Middle frontal gyrus (tissue), 1 donor: ENCODE measurements around the gene DENND1A.
"Not testable (repeated sequence)": the region's sequence is repeated elsewhere in the genome, so short reads cannot be mapped to it uniquely, and the experiment has no call there.

Experiments used
- DNase-seq: peaks from one replicate; pipeline ENCODE4 v3.0.0-alpha.2; 2015; ENCODE audit warnings: low spot score; ENCODE audit errors: extremely low spot score

Gene DENND1A

GRCh38 chr9:123739902-123740301, 190.0 kb downstream of the DENND1A start:
- no peak for DNase-seq

DNA sequence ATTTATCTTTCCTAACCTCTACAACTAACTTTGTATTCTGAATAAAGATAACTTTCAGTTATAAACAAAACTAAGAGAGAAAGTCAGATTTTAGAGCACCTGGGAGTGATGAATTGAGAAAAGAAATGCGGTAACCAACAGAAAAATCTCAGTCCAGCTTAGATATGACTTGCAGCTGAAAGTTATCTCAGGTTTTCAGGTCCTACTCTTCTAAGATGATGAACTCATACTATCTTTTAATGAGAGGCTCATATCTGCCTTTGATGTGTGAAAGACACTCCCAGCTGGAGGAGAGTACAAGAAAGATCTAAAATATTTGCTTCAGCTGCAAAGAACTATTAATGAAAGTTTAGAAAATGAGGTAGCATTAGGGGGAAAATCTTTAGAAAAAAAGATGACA, 190.5 kb downstream of the DENND1A start:
- no peak for DNase-seq

DNA sequence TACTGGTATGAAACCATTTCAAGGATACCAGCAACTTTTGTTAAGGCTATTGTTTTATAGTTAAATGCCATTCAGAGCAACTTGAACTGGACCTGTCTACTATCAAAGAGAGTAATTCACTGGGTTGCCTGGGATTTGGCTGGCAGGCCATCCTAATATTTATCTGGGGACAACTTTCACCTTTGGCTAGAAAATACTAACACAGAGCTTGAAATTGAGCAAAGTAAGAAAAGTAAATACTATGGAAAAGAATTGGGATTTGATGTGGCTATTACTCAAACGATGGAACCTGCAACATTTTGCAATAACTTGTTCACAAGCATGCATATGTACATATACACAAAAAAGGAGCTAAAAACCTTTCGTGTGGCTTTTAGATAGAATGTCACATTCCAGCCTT, 191.3 kb downstream of the DENND1A start:
- DNase-seq: no peak

DNA sequence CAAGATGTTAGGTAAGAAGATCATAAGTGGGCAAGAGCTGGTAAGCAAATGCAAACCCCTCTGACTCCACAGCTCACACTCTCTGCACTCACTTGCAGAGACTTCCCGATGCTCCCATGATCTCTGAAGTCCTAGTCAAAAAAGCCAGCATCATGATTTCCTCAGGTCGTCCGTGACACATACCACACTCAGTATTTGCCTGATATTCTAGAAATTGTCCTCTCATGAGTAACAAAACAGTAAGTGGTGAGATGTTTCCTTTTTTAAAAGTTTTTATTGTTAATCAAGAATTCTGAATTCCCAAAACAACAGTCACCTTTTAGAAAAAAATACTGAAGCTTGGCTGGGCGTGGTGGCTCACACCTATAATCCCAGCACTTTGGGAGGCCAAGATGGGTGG, 194.6 kb downstream of the DENND1A start:
- DNase-seq: no peak

DNA sequence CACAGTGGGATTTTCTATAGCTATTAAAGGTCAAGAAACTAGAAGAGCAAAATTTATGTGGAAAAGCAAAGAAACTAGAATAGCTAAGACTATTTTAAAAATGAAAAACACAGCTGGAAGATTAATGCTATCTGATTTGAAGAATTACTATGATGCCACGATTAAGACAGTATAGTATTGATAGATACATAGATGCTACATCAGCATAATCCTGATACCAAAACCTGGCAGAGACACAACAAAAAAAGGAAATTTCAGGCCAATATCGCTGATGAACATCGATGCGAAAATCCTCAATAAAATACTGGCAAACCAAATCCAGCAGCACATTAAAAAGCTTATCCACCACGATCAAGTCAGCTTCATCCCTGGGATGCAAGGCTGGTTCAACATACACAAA, 201.4 kb downstream of the DENND1A start:
- not testable (repeated sequence) for DNase-seq

GRCh38 chr9:123727332-123727731, 202.6 kb downstream of the DENND1A start:
- no peak for DNase-seq

GRCh38 chr9:123725389-123725788, 204.5 kb downstream of the DENND1A start:
- DNase-seq: no peak

GRCh38 chr9:123724211-123724796, 205.6 kb downstream of the DENND1A start:
- no peak for DNase-seq

GRCh38 chr9:123723135-123723875, 206.6 kb downstream of the DENND1A start:
- DNase-seq: no peak

DNA sequence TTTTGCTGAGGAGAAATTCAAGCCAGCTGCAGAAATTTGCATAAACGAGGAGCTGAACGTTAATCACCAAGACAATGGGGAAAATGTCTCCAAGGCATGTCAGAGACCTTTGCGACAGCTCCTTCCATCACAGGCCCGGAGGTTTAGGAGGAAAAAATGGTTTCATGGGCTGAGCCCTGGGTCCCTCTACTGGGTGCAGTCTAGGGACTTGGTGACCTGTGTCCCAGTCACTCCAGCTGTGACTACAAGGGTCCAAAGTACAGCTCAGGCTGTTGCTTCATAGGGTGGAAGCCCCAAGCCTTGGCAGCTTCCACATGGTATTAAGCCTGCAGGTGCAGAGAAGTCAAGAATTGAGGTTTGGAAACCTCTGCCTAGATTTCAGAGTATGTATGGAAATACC, 207.5 kb downstream of the DENND1A start:
- DNase-seq: no peak

DNA sequence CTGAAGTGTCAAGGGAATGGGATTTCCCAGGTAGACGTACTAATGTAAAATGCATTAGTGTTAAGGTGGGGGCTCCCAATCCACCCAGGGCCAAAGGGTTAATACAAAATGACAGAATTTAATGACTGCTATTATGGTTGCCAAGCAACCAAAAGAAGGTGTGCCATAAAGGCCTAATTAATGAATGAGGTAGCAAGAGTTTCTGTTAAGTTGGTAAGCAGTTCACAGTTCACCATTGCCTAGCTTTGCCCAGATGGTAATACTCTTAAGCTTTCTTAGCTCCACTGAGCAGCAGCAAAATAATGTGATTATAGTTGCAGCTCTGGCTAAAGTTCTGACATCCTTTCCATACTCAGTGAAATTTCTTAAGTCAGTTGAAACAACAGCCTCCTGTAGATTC, 211.7 kb downstream of the DENND1A start:
- no peak for DNase-seq

DNA sequence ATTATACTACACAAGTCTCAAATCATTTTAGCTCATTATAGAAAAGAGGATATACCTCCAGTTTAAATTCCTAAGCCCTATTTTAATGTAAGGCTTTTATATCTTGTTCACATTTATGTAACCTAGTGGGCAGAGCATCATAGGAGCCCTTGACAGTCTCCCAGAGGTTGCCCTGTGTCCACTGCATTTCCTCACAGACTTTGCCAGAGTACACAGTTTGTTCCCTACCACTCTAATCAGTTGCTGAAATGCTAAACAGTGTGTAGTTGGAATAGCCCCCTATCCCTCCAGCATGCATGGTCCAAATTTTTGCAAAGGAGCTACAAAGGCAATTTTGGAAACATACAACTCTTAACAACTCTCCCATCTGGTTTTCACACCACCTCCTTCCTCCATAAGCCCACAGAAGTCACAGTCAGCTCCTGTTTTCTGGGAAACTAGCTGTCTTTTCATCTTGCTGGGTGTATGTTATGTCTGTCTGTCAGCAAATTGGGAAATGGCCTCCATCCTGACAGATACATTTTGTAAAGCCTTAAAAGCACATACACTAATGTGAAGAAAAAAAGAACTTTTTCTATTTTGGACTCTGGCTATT, 212.2 kb downstream of the DENND1A start:
- DNase-seq: no peak

DNA sequence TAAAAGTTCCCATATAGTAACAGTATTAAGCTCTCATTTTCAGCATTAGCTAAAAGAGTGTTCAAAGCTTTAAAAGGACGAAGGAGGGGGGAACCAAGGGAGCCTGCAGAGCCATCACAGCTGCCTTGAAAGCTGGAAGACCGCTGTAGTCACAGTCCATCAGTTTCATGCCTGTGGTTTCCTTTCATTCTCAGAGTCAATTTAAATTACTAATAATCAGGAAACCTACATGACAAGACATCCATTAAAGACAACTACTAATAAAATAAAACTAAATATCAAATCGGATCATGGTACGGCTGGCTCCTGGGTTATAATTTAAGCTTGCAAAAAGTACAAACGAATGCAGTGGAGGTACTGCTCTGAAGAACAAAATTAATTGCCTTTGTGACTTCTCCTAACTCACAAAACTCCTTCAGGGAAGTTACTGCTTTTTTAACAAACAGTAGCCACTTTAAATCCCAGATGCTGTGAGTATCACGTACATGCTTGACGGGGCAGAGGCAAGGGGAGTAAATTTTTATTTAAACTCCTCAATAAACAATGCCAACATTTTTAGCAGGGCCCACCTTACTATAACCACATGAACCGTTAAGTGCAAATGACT, 213.5 kb downstream of the DENND1A start:
- DNase-seq: no peak

- no peak for DNase-seq
Observed at GRCh38 chr9:123715258-123715657, 214.7 kb downstream of the DENND1A start.

DNA sequence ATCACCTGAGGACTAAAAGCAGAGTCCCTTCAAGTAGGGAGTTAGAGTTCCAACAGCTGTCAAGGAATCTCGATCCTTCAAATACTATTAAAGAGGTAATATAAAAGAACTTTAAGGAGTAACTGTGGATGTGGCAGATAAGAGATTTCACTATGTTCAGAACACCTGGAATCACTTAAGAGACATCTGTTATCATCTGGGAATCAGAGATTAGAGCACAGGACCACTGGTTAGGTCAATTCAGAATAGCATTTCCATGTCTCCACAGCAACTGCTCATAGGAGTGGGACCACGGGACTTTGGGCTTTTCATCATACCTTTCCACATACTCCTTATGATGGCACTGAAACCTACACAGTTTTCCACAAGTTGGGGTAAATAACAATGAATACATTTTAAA, 216.6 kb downstream of the DENND1A start:
- DNase-seq: no peak

DNA sequence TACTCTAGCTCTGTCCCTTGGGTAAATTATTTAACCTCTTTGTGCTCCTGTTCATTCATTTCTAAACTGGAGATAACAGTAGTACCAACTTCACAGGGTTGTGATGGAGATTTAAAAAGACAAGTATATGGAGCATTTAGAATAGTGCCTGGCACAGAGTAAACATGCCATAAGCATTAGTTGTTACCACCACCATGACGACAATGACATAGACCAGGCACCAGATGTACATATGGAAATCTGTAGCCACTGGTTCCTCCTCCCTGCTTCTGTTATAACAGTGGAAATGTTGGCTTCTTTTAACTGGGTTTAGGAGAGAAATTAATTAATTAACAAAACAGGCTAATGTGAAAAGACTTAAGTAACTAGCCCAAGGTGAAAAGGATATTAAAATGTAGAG, 217.5 kb downstream of the DENND1A start:
- no peak for DNase-seq

- DNase-seq: no peak
Observed at GRCh38 chr9:123710299-123710698, 219.6 kb downstream of the DENND1A start.

GRCh38 chr9:123702483-123702882, 227.4 kb downstream of the DENND1A start:
- no peak for DNase-seq

- no peak for DNase-seq
Observed at GRCh38 chr9:123697686-123698085, 232.2 kb downstream of the DENND1A start.

- no peak for DNase-seq
Observed at GRCh38 chr9:123696476-123696875, 233.4 kb downstream of the DENND1A start.

GRCh38 chr9:123695386-123695785, 234.5 kb downstream of the DENND1A start:
- no peak for DNase-seq

DNA sequence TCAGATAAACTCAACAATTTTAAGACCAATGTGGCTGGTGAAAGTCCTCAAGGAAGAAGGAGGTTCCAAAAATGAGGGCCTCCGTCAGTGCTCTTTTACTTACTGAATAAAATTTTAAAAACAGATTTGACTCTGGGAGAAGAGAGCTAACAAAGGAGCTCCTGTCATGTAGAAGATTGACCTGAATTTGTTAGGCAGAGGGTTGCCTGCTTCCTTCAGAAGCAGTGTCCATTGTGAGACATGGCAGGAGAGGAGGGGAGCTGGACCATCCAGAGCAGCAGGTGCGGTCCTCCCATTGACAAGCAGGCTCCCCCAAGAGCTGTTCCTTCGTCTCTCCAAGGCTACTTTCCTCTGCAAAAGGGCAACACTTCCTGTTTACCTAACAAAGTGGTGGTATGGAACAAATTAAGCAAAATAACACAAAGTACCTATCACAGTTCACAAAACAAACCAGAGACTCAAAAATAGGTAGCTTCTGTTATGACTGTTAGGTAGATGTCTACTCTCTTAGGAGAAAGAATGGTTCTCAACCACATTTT, 238.1 kb downstream of the DENND1A start:
- no peak for DNase-seq
